Gastrocnemius medialis (tissue), 4 donors: ENCODE data around the gene WFDC8.

ENCODE experiments used
- POLR2A ChIP-seq, 2 donors: fragments of 450-650 bp; IDR thresholded peaks; one replicate each; pipeline ENCODE4 v1.6.1; 2017; ENCODE audit warnings: antibody characterized with exemption in 2 of 2, mild to moderate bottlenecking in 2 of 2, moderate library complexity in 2 of 2
- TF ChIP-seq, protein P1 (sequence below), 5 experiments: fragments of 450-650 bp in 3 of 5; fragments of 200-600 bp in 2 of 5; sonication (generic) in 2 of 5; IDR thresholded peaks in 4 of 5; conservative IDR thresholded peaks in 1 of 5; 1 replicate in 4 of 5; 2 replicates in 1 of 5; pipeline ENCODE4 v1.5.1; 2016 to 2019; ENCODE audit warnings: antibody characterized with exemption in 5 of 5, mild to moderate bottlenecking in 3 of 5, moderate library complexity in 3 of 5

DNA sequence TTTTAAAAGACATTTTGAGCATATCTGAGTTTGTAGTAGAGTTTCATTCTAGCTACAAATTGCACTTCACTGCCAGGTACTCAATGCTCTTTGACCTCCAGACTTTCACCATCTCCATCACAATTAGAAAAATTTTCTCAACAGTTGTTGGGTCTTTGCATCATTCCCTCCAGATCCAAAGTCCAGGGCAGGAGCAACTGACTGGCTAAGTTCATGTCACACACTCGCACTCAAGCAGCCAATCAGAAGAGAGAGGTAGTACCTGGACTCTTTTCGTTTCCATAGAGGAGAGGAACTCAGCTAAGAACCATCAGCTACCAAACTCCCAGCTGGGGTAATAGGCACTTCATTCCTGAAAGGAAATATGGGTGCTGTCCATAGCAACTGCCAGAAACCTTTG is 72.7 kb downstream of the WFDC8 start:
- TF ChIP-seq, protein P1, sequence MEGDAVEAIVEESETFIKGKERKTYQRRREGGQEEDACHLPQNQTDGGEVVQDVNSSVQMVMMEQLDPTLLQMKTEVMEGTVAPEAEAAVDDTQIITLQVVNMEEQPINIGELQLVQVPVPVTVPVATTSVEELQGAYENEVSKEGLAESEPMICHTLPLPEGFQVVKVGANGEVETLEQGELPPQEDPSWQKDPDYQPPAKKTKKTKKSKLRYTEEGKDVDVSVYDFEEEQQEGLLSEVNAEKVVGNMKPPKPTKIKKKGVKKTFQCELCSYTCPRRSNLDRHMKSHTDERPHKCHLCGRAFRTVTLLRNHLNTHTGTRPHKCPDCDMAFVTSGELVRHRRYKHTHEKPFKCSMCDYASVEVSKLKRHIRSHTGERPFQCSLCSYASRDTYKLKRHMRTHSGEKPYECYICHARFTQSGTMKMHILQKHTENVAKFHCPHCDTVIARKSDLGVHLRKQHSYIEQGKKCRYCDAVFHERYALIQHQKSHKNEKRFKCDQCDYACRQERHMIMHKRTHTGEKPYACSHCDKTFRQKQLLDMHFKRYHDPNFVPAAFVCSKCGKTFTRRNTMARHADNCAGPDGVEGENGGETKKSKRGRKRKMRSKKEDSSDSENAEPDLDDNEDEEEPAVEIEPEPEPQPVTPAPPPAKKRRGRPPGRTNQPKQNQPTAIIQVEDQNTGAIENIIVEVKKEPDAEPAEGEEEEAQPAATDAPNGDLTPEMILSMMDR (IDR thresholded peaks at IDR 0.05 in 4 of 5, conservative IDR thresholded peaks at IDR 0.05 in 1 of 5): no peak
- no peak for TF ChIP-seq POLR2A (IDR thresholded peaks at IDR 0.05)
